Breast epithelium (tissue), 4 donors: Measurements from ENCODE around the gene FTCD. TPM values are rescaled to one million over a fixed set of nuclear protein-coding genes. Genes with fewer than 3 reads are reported as not detected.

Source experiments
- DNase-seq, 2 donors: peaks; one replicate each; pipeline ENCODE4 v3.0.0-alpha.2; 2019; ENCODE audit warnings: low spot score in 2 of 2
- H3K27ac ChIP-seq, 2 donors: fragments of 200-600 bp; sonication (generic) in 1 of 2; one replicate each; pipeline ENCODE4 v1.5.1; 2016 to 2019; ENCODE audit warnings: mild to moderate bottlenecking in 1 of 2
- H3K27me3 ChIP-seq, 2 donors: fragments of 200-600 bp; sonication (generic) in 1 of 2; one replicate each; pipeline versions ENCODE4 v1.5.1 to v1.6.0; 2017 to 2019; ENCODE audit warnings: control low read depth in 1 of 2, mild to moderate bottlenecking in 1 of 2
- H3K36me3 ChIP-seq: fragments of 200-600 bp; one replicate; pipeline ENCODE4 v1.5.1; 2019
- H3K4me1 ChIP-seq, 2 donors: fragments of 200-600 bp; sonication (generic); one replicate each; pipeline ENCODE4 v1.5.1; 2016 to 2019; ENCODE audit warnings: control low read depth in 1 of 2
- H3K4me3 ChIP-seq, 3 donors: fragments of 200-600 bp; sonication (generic); 1 replicate in 2 of 3; 2 replicates in 1 of 3; pipeline ENCODE4 v1.5.1; 2016 to 2019; ENCODE audit warnings: mild to moderate bottlenecking in 3 of 3, moderate library complexity in 2 of 3
- H3K9me3 ChIP-seq, 2 donors: fragments of 200-600 bp; sonication (generic) in 1 of 2; one replicate each; pipeline ENCODE4 v1.5.1; 2016 to 2019; ENCODE audit warnings: control low read depth in 1 of 2
- CTCF ChIP-seq, 3 donors: fragments of 450-650 bp; IDR thresholded peaks; one replicate each; pipeline ENCODE4 v1.5.1; 2016 to 2017; ENCODE audit warnings: antibody characterized with exemption in 3 of 3, mild to moderate bottlenecking in 3 of 3, moderate library complexity in 3 of 3
- POLR2A ChIP-seq: fragments of 450-650 bp; IDR thresholded peaks from one replicate; pipeline ENCODE4 v1.6.1; 2016; ENCODE audit warnings: antibody characterized with exemption, mild to moderate bottlenecking, moderate library complexity
- POLR2AphosphoS5 ChIP-seq, 3 donors: sonication (generic); formaldehyde crosslinking; IDR thresholded peaks; one replicate each; pipeline ENCODE4 v1.6.1; 2017; ENCODE audit warnings: antibody characterized with exemption in 3 of 3
- intact Hi-C: fragments of 100-400 bp; cut with DNase I; formaldehyde crosslinking; loops from one replicate; pipeline ENCODE4 v1.15.1; 2023; ENCODE audit warnings: low total_unique reads
- total RNA-seq, 3 donors: library from RNA; depleted of rRNA; stranded (reverse); fragments of >200 nt; gene quantifications; one replicate each; pipeline ENCODE4 v1.1.0, GENCODE V29; 2016

FTCD gene
- total RNA-seq, 3 donors from 2014 or later, result 0.59 TPM; not detected in 2

- intact Hi-C loops, result no loop called here
These were observed 34.8 kb downstream of the FTCD start for GRCh38 chr21:46120301-46121285.

GRCh38 chr21:46119637-46120271, 35.6 kb downstream of the FTCD start:
- intact Hi-C loops, result no loop called here
- no peak overlapping the region for H3K4me3 ChIP-seq
- H3K27ac ChIP-seq, result peak overlapping the region in 1 of 2 donors; percentile 55
- TF ChIP-seq CTCF (IDR thresholded peaks at IDR 0.05) (no peak), POLR2A (no peak), POLR2AphosphoS5 (IDR thresholded peaks at IDR 0.05) (no peak)
- no peaks in the 10 kb centered on the region for H3K27me3 ChIP-seq
- DNase-seq, result peak in 1 of 2 donors; percentile 48
- H3K9me3 ChIP-seq, result peaks cover 3 to 4% of the 10 kb centered on the region in 2 donors
- no peaks in the 10 kb centered on the region for H3K36me3 ChIP-seq
- H3K4me1 ChIP-seq, result no peaks in the 10 kb centered on the region

More at GRCh38 chr21:46120301-46121285, 34.8 kb downstream of the FTCD start:
- Histone ChIP-seq H3K27me3 (no peaks in the 10 kb centered on the region), H3K4me1 (no peaks in the 10 kb centered on the region), H3K36me3 (no peaks in the 10 kb centered on the region), H3K9me3 (no peaks in the 10 kb centered on the region), H3K27ac (peak overlapping the region in 1 of 2 donors; percentile 55), H3K4me3 (no peak overlapping the region)
- DNase-seq, result peak in 1 of 2 donors; percentile 46
- TF ChIP-seq POLR2AphosphoS5 (IDR thresholded peaks at IDR 0.05), result no peak
- no peak for TF ChIP-seq POLR2A
- no peak for TF ChIP-seq CTCF (IDR thresholded peaks at IDR 0.05)

GRCh38 chr21:46119144-46119636, 36.2 kb downstream of the FTCD start:
- Histone ChIP-seq H3K36me3 (no peaks in the 10 kb centered on the region), H3K27me3 (no peaks in the 10 kb centered on the region), H3K9me3 (peaks cover 4 to 6% of the 10 kb centered on the region in 2 donors), H3K4me1 (no peaks in the 10 kb centered on the region), H3K27ac (peak overlapping the region in 1 of 2 donors; percentile 55), H3K4me3 (no peak overlapping the region)
- intact Hi-C loops, result no loop called here
- TF ChIP-seq CTCF (IDR thresholded peaks at IDR 0.05) (no peak), POLR2AphosphoS5 (IDR thresholded peaks at IDR 0.05) (no peak), POLR2A (no peak)
- peak in 1 of 2 donors; percentile 28 for DNase-seq

- no peaks in the 10 kb centered on the region for H3K27me3 ChIP-seq
- H3K4me3 ChIP-seq, result no peak overlapping the region
- no peaks in the 10 kb centered on the region for H3K4me1 ChIP-seq
- H3K36me3 ChIP-seq, result no peaks in the 10 kb centered on the region
- TF ChIP-seq CTCF (IDR thresholded peaks at IDR 0.05) (no peak), POLR2AphosphoS5 (IDR thresholded peaks at IDR 0.05) (no peak), POLR2A (no peak)
- intact Hi-C loops, result no loop called here
- peaks cover 4 to 6% of the 10 kb centered on the region in 2 donors for H3K9me3 ChIP-seq
- peak in 1 of 2 donors; percentile 41 for DNase-seq
- H3K27ac ChIP-seq, result peak overlapping the region in 1 of 2 donors; percentile 55
These were observed 36.8 kb downstream of the FTCD start for GRCh38 chr21:46118316-46119143.
